GM12801 (cell line): ENCODE results near the gene MEGF6.

ENCODE experiments used
- TF ChIP-seq, protein P1 (sequence below): IDR thresholded peaks from one replicate; pipeline ENCODE4 v1.5.1; 2011; ENCODE audit warnings: control low read depth; ENCODE audit not compliant: insufficient read length; ENCODE audit errors: extremely low read depth

The MEGF6 gene

GRCh38 chr1:3602375-3602774, 8.9 kb downstream of the MEGF6 start:
- TF ChIP-seq, protein P1, sequence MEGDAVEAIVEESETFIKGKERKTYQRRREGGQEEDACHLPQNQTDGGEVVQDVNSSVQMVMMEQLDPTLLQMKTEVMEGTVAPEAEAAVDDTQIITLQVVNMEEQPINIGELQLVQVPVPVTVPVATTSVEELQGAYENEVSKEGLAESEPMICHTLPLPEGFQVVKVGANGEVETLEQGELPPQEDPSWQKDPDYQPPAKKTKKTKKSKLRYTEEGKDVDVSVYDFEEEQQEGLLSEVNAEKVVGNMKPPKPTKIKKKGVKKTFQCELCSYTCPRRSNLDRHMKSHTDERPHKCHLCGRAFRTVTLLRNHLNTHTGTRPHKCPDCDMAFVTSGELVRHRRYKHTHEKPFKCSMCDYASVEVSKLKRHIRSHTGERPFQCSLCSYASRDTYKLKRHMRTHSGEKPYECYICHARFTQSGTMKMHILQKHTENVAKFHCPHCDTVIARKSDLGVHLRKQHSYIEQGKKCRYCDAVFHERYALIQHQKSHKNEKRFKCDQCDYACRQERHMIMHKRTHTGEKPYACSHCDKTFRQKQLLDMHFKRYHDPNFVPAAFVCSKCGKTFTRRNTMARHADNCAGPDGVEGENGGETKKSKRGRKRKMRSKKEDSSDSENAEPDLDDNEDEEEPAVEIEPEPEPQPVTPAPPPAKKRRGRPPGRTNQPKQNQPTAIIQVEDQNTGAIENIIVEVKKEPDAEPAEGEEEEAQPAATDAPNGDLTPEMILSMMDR, result no peak

- TF ChIP-seq, protein P1, result no peak
Measured at GRCh38 chr1:3601743-3602142, 9.6 kb downstream of the MEGF6 start.

- TF ChIP-seq, protein P1, result no peak
Measured at GRCh38 chr1:3600354-3600753, 11.0 kb downstream of the MEGF6 start.

DNA sequence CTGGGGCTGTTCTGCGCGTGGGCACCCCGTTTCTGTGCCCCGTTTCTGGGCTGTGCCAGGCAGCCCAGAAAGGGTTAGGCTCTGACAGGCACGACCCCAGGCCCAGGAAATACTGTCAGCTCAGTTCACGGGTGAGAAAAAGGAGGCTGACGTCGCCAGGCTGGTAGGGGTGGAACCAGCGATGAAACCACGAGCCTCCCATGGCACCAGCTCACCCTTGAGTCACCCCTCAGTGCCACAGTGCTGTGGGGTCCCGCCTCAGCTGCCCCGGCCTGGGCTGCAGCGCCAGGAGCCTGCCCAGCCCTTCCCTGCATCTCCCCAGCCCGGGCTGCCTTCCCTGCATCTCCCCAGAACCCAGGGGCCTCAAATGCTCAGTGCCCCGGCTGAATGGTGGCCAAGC, 11.5 kb downstream of the MEGF6 start:
- TF ChIP-seq, protein P1, result no peak

- TF ChIP-seq, protein P1, result no peak
Measured at GRCh38 chr1:3599286-3599811, 12.0 kb downstream of the MEGF6 start.

GRCh38 chr1:3598522-3599285, 12.6 kb downstream of the MEGF6 start:
- TF ChIP-seq, protein P1, result no peak

- TF ChIP-seq, protein P1, result no peak
Measured at GRCh38 chr1:3598051-3598491, 13.2 kb downstream of the MEGF6 start.
